T47D (cell line): Measurements from ENCODE around the gene RTKN.

ENCODE experiments used
- DNase-seq, 2 experiments: peaks; one replicate each; pipeline versions ENCODE4 v3.0.0 to v3.0.0-alpha.2; 2011 to 2012; ENCODE audit warnings: low read depth in 1 of 2, low spot score in 1 of 2
- JUND ChIP-seq: IDR thresholded peaks from 2 replicates; pipeline ENCODE4 v1.6.1; 2012; ENCODE audit warnings: low read depth
- in situ Hi-C: cut with HindIII; loops from 2 replicates; pipeline ENCODE4 v1.10.0; 2016; ENCODE audit warnings: low sequenced_read_pairs, low pct_unique_long_range_greater_than_20kb

Gene RTKN

DNA sequence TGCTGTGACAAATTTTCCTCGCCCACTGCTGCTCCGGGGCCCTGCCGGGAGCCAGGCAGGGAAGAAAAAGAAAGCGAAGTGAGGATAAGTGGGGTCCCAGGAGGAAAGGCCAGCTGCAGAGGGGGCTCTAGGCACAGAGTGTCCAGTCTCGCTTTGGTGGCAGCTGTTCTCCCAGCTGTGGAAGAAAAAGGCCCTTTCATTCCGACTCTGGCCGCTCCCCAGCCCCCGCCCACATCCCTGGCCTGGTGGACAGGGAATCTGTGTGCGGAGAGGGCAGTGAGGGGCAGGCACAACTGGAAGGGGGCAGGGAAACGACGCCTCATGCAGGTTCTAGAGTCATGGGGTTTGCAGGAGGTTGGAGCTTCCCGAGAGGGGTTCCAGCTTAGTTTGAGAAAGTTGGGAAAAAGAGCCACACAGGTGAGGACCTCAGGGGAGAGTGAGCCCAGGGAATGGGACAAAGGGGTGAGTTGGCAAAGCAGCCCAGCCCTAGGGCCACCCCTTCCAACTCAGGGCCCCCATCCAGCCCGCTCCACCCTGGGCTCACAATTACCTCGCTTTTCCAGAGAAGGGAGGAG lies 1.8 kb downstream of the RTKN start:
- in situ Hi-C loops, result no loop called here
- no peak for TF ChIP-seq JUND
- DNase-seq, result no peak

DNA sequence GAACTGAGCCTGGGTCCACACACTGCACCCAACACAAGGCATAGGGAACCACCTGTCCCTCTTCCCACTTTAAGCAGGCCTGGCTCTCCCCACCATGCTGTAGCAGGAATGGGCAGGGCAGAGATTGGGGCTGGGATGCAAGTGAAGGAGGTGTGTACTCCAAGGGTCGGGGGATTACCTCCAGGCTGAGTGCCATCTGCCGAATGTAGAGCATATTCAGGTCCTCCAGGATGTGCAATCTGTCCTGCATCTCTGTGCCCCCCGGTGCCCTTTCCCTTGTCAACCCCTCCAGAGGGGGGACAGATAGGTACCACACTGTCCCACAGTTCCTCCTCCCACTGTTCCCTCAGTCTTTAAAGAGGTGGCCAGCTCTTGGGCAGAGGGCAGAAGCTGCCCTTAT lies 2.4 kb downstream of the RTKN start:
- DNase-seq, result no peak
- TF ChIP-seq JUND, result no peak
- in situ Hi-C loops, result no loop called here

DNA sequence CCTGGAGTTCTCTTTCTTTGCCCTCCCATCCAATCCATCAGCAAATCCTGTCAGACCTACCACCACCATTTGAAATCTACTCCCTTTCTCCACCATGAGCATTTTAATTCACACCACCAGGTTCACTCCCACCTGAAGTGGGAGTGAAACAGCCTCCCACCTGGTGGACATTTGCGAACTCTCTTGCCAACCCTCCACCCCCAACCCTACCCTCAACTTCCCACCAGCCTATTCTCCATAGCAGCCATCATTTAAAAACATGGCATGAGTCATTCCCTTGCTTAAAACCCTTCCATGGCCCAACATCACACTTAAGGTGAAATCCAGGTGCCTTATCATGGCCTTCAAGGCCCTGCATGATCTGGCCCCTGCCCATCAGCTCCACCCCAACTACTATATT lies 3.5 kb downstream of the RTKN start:
- no peak for TF ChIP-seq JUND
- in situ Hi-C loops, result no loop called here
- DNase-seq, result no peak

DNA sequence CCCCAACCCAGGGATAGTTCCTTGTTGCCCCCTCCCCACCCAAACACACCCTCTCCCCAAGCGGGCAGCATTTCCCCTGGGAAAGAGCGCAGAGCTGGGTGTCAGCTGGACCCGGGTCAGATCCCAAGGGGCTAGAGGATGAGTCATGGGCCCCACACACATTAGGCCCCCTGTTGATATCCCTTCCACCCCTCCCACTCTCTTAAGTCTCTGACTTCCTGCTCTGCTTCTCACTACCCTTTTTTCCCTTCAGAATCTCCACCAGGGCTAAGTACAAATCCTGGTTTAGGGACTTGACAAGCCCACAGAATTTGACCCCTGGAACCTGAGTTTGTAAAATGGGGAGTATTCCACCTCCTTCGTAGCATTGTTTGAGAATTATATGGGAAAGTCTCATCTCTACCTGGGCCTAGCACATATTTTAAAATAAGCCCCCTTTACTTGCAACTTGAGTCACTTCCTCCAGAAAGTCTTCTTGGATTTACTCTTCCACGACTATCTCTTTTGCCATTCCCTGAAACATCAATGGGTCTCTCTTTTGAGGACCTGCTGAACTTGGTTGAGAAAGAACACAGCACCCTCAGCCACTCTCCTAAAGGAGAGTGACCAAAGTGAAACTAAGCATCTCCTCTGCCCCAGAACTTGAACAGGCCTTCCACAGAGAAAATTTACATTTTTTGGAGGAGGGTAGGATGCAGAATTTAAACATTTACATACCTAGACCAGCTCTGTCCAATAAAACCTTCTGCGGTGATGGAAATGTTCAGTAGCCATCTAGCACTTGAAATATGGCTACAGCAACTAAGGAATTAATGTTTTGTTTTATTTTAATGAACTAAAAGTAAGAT lies 4.7 kb downstream of the RTKN start:
- no peak for TF ChIP-seq JUND
- no peak for DNase-seq
- in situ Hi-C loops, result no loop called here

DNA sequence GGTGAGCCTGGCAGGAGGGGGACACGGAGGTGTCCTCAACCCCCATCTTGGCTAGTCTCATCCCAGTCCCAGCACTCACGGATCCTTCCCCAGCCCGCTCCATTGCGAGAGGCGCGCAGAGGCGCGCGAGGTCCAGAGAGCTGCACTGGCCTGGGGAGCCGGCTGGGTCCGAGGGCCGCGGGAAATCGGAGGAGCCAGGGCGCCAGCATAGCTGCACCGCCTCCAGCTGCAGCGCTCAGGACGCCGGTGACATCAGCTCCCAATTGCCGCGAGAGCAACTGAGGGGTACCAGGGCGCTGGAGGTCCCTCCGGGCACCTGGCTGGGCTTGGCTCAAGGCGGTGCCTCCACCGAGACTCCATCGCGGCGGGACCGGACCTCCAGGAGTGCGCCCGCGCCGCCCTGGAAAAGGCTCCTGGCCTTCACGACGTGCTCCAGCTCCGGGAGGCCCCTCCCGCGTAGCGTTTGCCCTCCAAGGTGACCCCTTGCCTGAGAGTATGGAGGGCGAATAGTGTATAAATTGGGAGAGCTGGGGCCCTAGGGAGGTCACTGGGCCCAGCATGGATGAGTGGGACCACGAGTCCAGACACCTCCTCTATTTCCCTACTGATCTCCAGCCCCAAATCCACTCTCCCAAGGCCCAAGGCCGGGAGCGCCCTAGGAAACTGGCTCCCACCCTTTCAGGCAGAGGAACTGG lies 5.5 kb downstream of the RTKN start:
- in situ Hi-C loops, result no loop called here
- DNase-seq, result no peak
- TF ChIP-seq JUND, result no peak

DNA sequence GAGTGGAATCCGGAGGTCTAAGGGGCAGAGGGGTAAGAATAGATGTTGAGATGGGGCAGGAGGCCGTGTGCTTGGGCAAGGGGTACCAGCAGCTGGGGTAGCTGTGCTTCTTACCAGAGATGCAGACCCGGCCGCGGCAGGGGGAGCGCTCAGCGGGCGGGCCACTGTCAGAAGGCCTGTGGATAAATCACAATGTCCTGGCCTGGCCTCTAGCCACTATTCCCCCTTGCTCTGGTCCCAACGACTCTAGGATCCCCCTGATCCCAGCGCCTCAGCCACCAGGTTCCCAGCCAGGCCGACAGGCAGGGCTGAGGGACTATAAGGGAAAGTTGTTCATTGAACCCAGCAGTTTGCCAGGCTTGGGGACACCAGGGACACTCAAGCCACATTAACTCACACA lies 11.2 kb downstream of the RTKN start:
- in situ Hi-C loops, result no loop called here
- TF ChIP-seq JUND, result no peak
- no peak for DNase-seq

DNA sequence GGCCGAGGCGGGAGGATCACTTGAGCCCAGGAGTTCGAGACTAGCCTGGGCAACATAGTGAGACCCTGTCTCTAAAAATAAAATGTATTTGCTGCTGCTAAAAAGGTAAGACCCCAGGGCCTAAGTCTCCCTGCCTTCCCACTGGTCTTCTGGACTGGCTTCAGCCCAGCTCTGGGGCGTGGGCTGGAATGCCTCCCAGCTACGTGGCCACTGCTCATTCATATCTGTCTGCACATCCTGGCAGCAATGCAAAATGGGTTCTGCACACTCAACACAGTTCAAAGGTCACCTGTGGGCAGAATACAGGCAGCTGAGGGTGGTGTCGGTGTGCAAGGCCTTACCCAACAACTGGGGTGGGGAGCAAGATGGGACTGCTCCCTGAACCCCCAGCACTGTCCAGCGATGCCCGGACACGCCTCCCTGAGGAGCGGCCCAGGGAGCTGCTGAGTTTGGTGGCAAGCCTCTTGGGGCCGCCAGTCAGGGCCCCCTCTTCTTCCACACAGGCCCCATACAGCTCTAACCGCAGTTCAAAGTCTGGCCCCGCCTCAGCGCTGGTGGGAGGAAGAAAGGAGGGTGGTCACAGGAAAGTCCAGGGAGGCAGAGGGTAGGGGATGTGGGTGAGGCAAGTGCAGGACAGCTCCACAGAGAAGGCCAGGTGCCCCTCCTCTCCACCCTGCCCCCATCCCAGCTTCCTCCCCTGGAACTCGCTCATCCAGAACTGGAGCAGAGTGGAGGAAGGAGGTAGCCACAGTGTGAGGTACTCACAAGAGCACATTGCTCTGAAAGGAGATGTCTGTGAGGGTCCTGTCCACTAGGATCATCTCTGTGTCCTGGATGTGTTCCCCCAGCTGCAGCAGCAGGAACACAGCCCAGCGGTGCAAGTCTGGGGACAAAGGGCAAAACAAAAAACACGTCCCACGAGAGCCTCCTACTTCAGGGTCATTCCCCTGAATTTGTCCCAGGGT lies 12.0 kb downstream of the RTKN start:
- TF ChIP-seq JUND, result no peak
- in situ Hi-C loops, result no loop called here
- no peak for DNase-seq

DNA sequence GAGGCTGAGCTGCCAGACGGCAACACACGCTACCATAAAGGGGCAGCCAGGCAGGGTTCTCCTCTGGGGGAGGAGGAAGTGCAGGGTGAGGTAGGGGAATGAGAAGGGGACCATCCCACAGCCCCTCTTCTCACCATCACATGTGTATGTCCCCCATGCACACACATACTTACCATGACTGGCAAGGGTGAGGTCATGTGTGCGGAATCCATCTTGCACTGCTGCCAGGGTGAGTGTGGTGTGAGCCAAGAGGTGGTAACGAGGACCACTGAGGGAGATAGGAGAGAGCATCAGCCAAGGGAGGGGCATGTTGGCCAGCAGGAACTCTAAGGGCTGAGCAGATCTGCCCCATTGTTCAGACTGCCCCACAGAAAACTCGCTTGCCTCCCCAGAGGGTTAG lies 13.1 kb downstream of the RTKN start:
- no peak for DNase-seq
- TF ChIP-seq JUND, result no peak
- in situ Hi-C loops, result no loop called here

DNA sequence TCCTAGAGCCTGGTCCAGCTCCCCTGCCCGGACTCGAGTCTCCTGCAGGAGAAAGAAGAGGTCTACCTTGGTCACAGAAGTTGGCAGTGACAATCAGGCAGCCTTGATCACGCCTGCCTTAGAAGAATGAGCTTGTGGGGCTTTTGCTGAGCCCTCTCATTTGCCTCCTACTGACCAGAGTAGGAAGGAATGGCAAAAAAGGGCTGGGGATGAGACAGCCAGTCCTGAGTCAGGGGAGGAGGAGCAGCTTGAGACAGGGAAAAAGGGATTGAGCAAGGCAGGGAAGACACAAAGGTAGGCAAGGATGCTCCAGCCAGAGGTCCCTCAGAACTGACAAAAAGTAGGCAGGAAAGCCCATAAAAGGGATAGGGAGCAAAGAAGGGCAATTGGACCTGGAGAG lies 14.2 kb downstream of the RTKN start:
- in situ Hi-C loops, result no loop called here
- TF ChIP-seq JUND, result no peak
- no peak for DNase-seq

DNA sequence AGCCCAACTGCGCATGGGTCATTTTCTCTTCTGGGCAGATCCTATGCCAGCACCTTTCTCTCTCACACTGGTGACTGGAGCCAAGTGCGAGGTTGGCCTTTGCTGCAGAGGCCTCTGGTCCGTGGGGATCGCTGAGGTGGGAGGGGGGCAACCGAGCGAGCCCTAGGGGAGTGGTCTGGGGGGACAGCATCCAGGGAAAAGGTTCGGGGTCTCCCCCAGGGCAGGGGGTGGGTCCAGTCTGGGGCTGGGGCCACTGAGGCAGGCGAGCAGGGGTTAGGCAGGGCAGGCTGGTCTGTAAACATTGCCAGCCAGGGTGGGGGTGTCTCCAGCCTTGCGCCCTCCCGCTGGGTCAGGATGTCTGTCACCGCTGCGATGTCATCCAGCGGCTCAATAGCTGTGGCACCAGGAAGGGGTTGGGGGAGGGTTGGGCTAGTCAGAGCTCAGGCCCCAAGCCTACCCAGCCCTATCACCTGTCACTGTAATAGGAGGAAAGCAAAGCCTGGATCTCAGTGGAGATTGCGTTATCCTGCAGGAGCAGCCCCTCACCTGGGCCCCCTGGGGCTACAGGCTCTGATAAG lies 15.5 kb downstream of the RTKN start:
- TF ChIP-seq JUND, result no peak
- in situ Hi-C loops, result no loop called here
- no peak for DNase-seq

DNA sequence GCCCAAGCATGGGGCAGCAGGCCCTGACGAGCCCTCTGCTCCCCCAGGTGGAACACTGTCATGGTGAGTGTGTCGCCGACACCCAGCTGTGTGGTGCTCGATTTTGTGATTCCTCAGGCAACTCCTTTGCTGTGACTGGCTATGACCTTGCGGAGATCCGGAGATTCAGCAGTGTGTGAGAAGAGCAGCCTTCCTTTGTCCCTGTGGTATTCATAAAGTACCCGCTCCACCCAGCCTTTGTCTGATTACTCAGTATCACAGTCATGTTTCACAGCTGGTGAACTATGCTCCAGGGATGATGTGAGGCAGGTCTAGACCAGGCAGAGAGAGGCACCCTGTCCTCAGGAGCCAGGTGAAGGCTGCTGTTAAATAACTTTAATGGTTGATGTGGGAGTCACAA lies 16.2 kb downstream of the RTKN start:
- no peak for DNase-seq
- TF ChIP-seq JUND, result no peak
- in situ Hi-C loops, result no loop called here

DNA sequence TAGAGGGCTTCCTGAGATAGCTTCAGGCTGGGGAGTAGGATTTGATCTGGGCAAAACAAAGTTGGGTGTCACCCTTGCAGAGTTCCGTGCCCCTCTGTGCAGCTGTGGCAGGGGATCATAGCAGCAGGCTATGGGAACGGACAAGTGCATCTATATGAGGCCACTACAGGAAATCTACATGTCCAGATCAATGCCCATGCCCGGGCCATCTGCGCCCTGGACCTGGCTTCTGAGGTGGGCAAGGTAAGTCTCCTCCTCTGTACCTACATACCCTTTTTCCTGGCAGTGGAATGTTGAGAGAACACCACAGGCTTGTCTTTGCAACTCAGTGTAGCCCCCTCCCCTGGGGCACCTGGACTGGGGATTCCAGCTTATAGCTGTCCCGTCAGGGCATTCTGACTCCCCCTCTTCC lies 16.7 kb downstream of the RTKN start:
- in situ Hi-C loops, result no loop called here
- TF ChIP-seq JUND, result no peak

More for the DNA sequence above, 16.7 kb downstream of the RTKN start:
- no peak for DNase-seq
